Measurements from ENCODE around the gene RAB8B. TPM values are rescaled to one million over a fixed set of nuclear protein-coding genes. Genes with fewer than 3 reads are reported as not detected.

The RAB8B gene
- total RNA-seq, 1 experiment from 2014 or later: 11.7 TPM

GRCh38 chr15:63296195-63296594 is 106.8 kb downstream of the RAB8B start:
- intact Hi-C loops (cut with micrococcal nuclease): no loop called here
- Mint-ChIP-seq H3K27ac (ENCODE audit: low read depth, unreplicated experiment) (no peak overlapping the region), H3K27me3 (ENCODE audit: insufficient read depth, unreplicated experiment) (no peaks in the 10 kb centered on the region), H3K9me3 (ENCODE audit: unreplicated experiment) (no peaks in the 10 kb centered on the region), H3K4me3 (ENCODE audit: unreplicated experiment) (no peak overlapping the region), H3K36me3 (ENCODE audit: insufficient read depth, unreplicated experiment) (peaks cover 9% of the 10 kb centered on the region), H3K4me1 (ENCODE audit: insufficient read depth, unreplicated experiment) (no peaks in the 10 kb centered on the region)
- no peak for DNase-seq (ENCODE audit: unreplicated experiment)
- TF ChIP-seq CTCF (IDR thresholded peaks at IDR 0.05; ENCODE audit: unreplicated experiment): no peak
- POLR2A ChIA-PET: no interaction called here
- BruUV-seq (replicated peaks): no TSS peak
- CTCF ChIA-PET: no interaction called here

GRCh38 chr15:63299943-63300575 is 110.7 kb downstream of the RAB8B start:
- Mint-ChIP-seq H3K4me3 (ENCODE audit: unreplicated experiment) (no peak overlapping the region), H3K27me3 (ENCODE audit: insufficient read depth, unreplicated experiment) (no peaks in the 10 kb centered on the region), H3K4me1 (ENCODE audit: insufficient read depth, unreplicated experiment) (no peaks in the 10 kb centered on the region), H3K9me3 (ENCODE audit: unreplicated experiment) (no peaks in the 10 kb centered on the region), H3K36me3 (ENCODE audit: insufficient read depth, unreplicated experiment) (peaks cover 9% of the 10 kb centered on the region), H3K27ac (ENCODE audit: low read depth, unreplicated experiment) (no peak overlapping the region)
- intact Hi-C loops (cut with micrococcal nuclease): no loop called here
- ChIA-PET CTCF (interaction anchor here (1.0 to 1.3 kb wide), 2 partner anchors 10 to 310 kb away, joined by 3 to 4 read pairs; no protein-coding TSS in a partner anchor), POLR2A (interaction anchor here (0.6 kb wide), 1 partner anchor 10 kb away, joined by 3 read pairs; no protein-coding TSS in a partner anchor)
- DNase-seq (ENCODE audit: unreplicated experiment): no peak
- TF ChIP-seq CTCF (IDR thresholded peaks at IDR 0.05; ENCODE audit: unreplicated experiment): no peak
- BruUV-seq (replicated peaks): no TSS peak

- no peak overlapping the region for H3K27ac Mint-ChIP-seq (ENCODE audit: low read depth, unreplicated experiment)
- H3K9me3 Mint-ChIP-seq (ENCODE audit: unreplicated experiment): no peaks in the 10 kb centered on the region
- no peaks in the 10 kb centered on the region for H3K4me1 Mint-ChIP-seq (ENCODE audit: insufficient read depth, unreplicated experiment)
- DNase-seq (ENCODE audit: unreplicated experiment): no peak
- ChIA-PET POLR2A (no interaction called here), CTCF (interaction anchor here (1.0 to 1.3 kb wide), 3 partner anchors 7 to 309 kb away, joined by 3 to 4 read pairs (median 3); no protein-coding TSS in a partner anchor)
- H3K27me3 Mint-ChIP-seq (ENCODE audit: insufficient read depth, unreplicated experiment): no peaks in the 10 kb centered on the region
- no peak for TF ChIP-seq CTCF (IDR thresholded peaks at IDR 0.05; ENCODE audit: unreplicated experiment)
- no peak overlapping the region for H3K4me3 Mint-ChIP-seq (ENCODE audit: unreplicated experiment)
- BruUV-seq (replicated peaks): no TSS peak
- intact Hi-C loops (cut with micrococcal nuclease): no loop called here
- peaks cover 9% of the 10 kb centered on the region for H3K36me3 Mint-ChIP-seq (ENCODE audit: insufficient read depth, unreplicated experiment)
Measured at GRCh38 chr15:63301088-63301487, 111.7 kb downstream of the RAB8B start.

- ChIA-PET POLR2A (interaction anchor here (1.0 kb wide), 1 partner anchor 75 kb away, joined by 4 read pairs; no protein-coding TSS in a partner anchor), CTCF (no interaction called here)
- no peak for DNase-seq (ENCODE audit: unreplicated experiment)
- no peaks in the 10 kb centered on the region for H3K4me1 Mint-ChIP-seq (ENCODE audit: insufficient read depth, unreplicated experiment)
- intact Hi-C loops (cut with micrococcal nuclease): no loop called here
- no peak for TF ChIP-seq CTCF (IDR thresholded peaks at IDR 0.05; ENCODE audit: unreplicated experiment)
- no peak overlapping the region for H3K27ac Mint-ChIP-seq (ENCODE audit: low read depth, unreplicated experiment)
- no peaks in the 10 kb centered on the region for H3K27me3 Mint-ChIP-seq (ENCODE audit: insufficient read depth, unreplicated experiment)
- H3K36me3 Mint-ChIP-seq (ENCODE audit: insufficient read depth, unreplicated experiment): peaks cover 6% of the 10 kb centered on the region
- no peaks in the 10 kb centered on the region for H3K9me3 Mint-ChIP-seq (ENCODE audit: unreplicated experiment)
- no TSS peak for BruUV-seq (replicated peaks)
- no peak overlapping the region for H3K4me3 Mint-ChIP-seq (ENCODE audit: unreplicated experiment)
Measured at GRCh38 chr15:63305260-63305659, 115.9 kb downstream of the RAB8B start.
